H9 (cell line): ENCODE measurements around the gene RARA. TPM values are rescaled to one million over a fixed set of nuclear protein-coding genes. Genes with fewer than 3 reads are reported as not detected.

ENCODE experiments used
- DNase-seq: peaks from one replicate; pipeline ENCODE4 v3.0.0-alpha.2; 2017
- H2AFZ ChIP-seq: one replicate; pipeline ENCODE4 v1.6.1; 2013; ENCODE audit warnings: mild to moderate bottlenecking, low read length, control low read depth, moderate library complexity
- H2AK5ac ChIP-seq: 2 replicates; pipeline ENCODE4 v1.6.1; 2013; ENCODE audit warnings: low read length, control low read depth, mixed read lengths; ENCODE audit not compliant: insufficient read length
- H2BK120ac ChIP-seq: one replicate; pipeline ENCODE4 v1.6.1; 2013; ENCODE audit warnings: low read depth, mild to moderate bottlenecking, low read length, control low read depth, inconsistent platforms; ENCODE audit not compliant: poor library complexity, severe bottlenecking
- H2BK12ac ChIP-seq: 2 replicates; pipeline ENCODE4 v1.6.1; 2013; ENCODE audit warnings: low read length, control low read depth, mixed read lengths, low read depth; ENCODE audit not compliant: insufficient read length
- H2BK15ac ChIP-seq: 2 replicates; pipeline ENCODE4 v1.6.1; 2013; ENCODE audit warnings: low read depth, low read length, control low read depth
- H2BK20ac ChIP-seq: one replicate; pipeline ENCODE4 v1.6.1; 2013; ENCODE audit warnings: low read depth, mild to moderate bottlenecking, low read length, control low read depth, inconsistent platforms; ENCODE audit not compliant: poor library complexity, severe bottlenecking
- H2BK5ac ChIP-seq: 2 replicates; pipeline ENCODE4 v1.6.1; 2013; ENCODE audit warnings: low read length, control low read depth, mixed read lengths; ENCODE audit not compliant: insufficient read length
- H3K14ac ChIP-seq: 2 replicates; pipeline ENCODE4 v1.6.1; 2013; ENCODE audit warnings: low read length, control low read depth; ENCODE audit not compliant: insufficient read depth
- H3K18ac ChIP-seq: 2 replicates; pipeline ENCODE4 v1.6.1; 2013; ENCODE audit warnings: low read depth, mild to moderate bottlenecking, mixed read lengths, low read length, control low read depth; ENCODE audit not compliant: insufficient read length
- H3K23ac ChIP-seq: 2 replicates; pipeline ENCODE4 v1.6.1; 2013; ENCODE audit warnings: low read length, control low read depth, mixed read lengths, low read depth; ENCODE audit not compliant: insufficient read length
- H3K23me2 ChIP-seq: 2 replicates; pipeline ENCODE4 v1.6.1; 2013; ENCODE audit warnings: low read depth, mild to moderate bottlenecking, mixed read lengths, low read length, control low read depth; ENCODE audit not compliant: insufficient read length, poor library complexity, severe bottlenecking
- H3K27ac ChIP-seq: 2 replicates; pipeline ENCODE4 v1.5.1; 2013; ENCODE audit warnings: low read length, control low read depth, mixed read lengths, low read depth; ENCODE audit not compliant: insufficient read length
- H3K27me3 ChIP-seq: 2 replicates; pipeline ENCODE4 v1.6.1; 2013; ENCODE audit warnings: low read length, control low read depth, inconsistent platforms; ENCODE audit not compliant: insufficient read depth
- H3K4ac ChIP-seq: 2 replicates; pipeline ENCODE4 v1.6.1; 2013; ENCODE audit warnings: low read depth, mild to moderate bottlenecking, control low read depth, inconsistent platforms, low read length, moderate library complexity
- H3K4me1 ChIP-seq: 2 replicates; pipeline ENCODE4 v1.6.1; 2013; ENCODE audit warnings: low read length, control low read depth, inconsistent platforms; ENCODE audit not compliant: insufficient read depth
- H3K4me2 ChIP-seq: 2 replicates; pipeline ENCODE4 v1.6.1; 2013; ENCODE audit warnings: low read length, control low read depth, mixed read lengths; ENCODE audit not compliant: insufficient read length, insufficient read depth
- H3K56ac ChIP-seq: 2 replicates; pipeline ENCODE4 v1.6.1; 2013; ENCODE audit warnings: low read depth, mild to moderate bottlenecking, mixed read lengths, low read length, control low read depth; ENCODE audit not compliant: insufficient read length
- H3K79me1 ChIP-seq: 2 replicates; pipeline ENCODE4 v1.6.1; 2013; ENCODE audit warnings: low read depth, mild to moderate bottlenecking, moderate library complexity, low read length, control low read depth, inconsistent platforms; ENCODE audit not compliant: insufficient read depth, poor library complexity, severe bottlenecking
- H3K79me2 ChIP-seq: 2 replicates; pipeline ENCODE4 v1.6.1; 2013; ENCODE audit warnings: low read length, control low read depth, inconsistent platforms; ENCODE audit not compliant: insufficient read depth
- H3K9ac ChIP-seq: 2 replicates; pipeline ENCODE4 v1.6.1; 2013; ENCODE audit warnings: low read length, control low read depth, mixed read lengths; ENCODE audit not compliant: insufficient read length; ENCODE audit errors: extremely low read depth
- H3K9me3 ChIP-seq: one replicate; pipeline ENCODE4 v1.6.1; 2013; ENCODE audit warnings: low read depth, low read length, inconsistent platforms; ENCODE audit not compliant: control insufficient read depth
- H3T11ph ChIP-seq: one replicate; pipeline ENCODE4 v1.6.1; 2013; ENCODE audit warnings: mild to moderate bottlenecking, low read length, control low read depth, inconsistent platforms
- H4K20me1 ChIP-seq: one replicate; pipeline ENCODE4 v1.6.1; 2013; ENCODE audit not compliant: control insufficient read depth, insufficient read length, insufficient read depth
- H4K5ac ChIP-seq: 2 replicates; pipeline ENCODE4 v1.6.1; 2013; ENCODE audit warnings: low read depth, mild to moderate bottlenecking, mixed read lengths, low read length, control low read depth; ENCODE audit not compliant: insufficient read length
- H4K8ac ChIP-seq: replicated peaks from 2 replicates; pipeline ENCODE4 v1.6.1; 2013; ENCODE audit warnings: low read length, control low read depth, mixed read lengths, low read depth; ENCODE audit not compliant: insufficient read length
- H4K91ac ChIP-seq: 2 replicates; pipeline ENCODE4 v1.6.1; 2013; ENCODE audit warnings: low read depth, mild to moderate bottlenecking, moderate library complexity, mixed read lengths, low read length, control low read depth; ENCODE audit not compliant: insufficient read length
- H3K27ac Mint-ChIP-seq, 3 experiments: 2 replicates in 2 of 3; 3 replicates in 1 of 3; pipeline ENCODE4 v1.8.0; 2020 to 2021; ENCODE audit warnings: mixed read lengths in 3 of 3, mild to moderate bottlenecking in 1 of 3, moderate library complexity in 1 of 3
- H3K27me3 Mint-ChIP-seq: 2 replicates; pipeline ENCODE4 v1.8.0; 2021; ENCODE audit warnings: low read depth, mild to moderate bottlenecking, moderate library complexity, mixed read lengths
- H3K36me3 Mint-ChIP-seq, 3 experiments: 2 replicates in 2 of 3; 3 replicates in 1 of 3; pipeline ENCODE4 v1.8.0; 2020 to 2021; ENCODE audit warnings: low read depth in 3 of 3, mixed read lengths in 3 of 3; ENCODE audit not compliant: insufficient read depth in 1 of 3
- H3K4me1 Mint-ChIP-seq, 2 experiments: 2 replicates each; pipeline ENCODE4 v1.8.0; 2020; ENCODE audit warnings: mixed read lengths in 2 of 2
- H3K4me3 Mint-ChIP-seq, 2 experiments: 2 replicates in 1 of 2; 3 replicates in 1 of 2; pipeline ENCODE4 v1.8.0; 2020 to 2021; ENCODE audit warnings: mild to moderate bottlenecking in 2 of 2, mixed read lengths in 2 of 2, moderate library complexity in 1 of 2
- H3K9me3 Mint-ChIP-seq, 2 experiments: 2 replicates in 1 of 2; 3 replicates in 1 of 2; pipeline ENCODE4 v1.8.0; 2020; ENCODE audit warnings: mild to moderate bottlenecking in 2 of 2, mixed read lengths in 2 of 2, moderate library complexity in 1 of 2
- CTCF ChIP-seq: fragments of 200-600 bp; sonication (generic); conservative IDR thresholded peaks from 3 replicates; pipeline ENCODE4 v1.8.0; 2021; ENCODE audit warnings: antibody characterized with exemption, mild to moderate bottlenecking
- WGBS: extraction: QIAGEN DNeasy Blood & Tissue Kit; methylation state at CpG from one replicate; pipeline ENCODE4 v1.1.7; 2013; ENCODE audit warnings: missing lambda C conversion rate, low lambda C conversion rate, mixed read lengths; ENCODE audit not compliant: insufficient read length; ENCODE audit errors: extremely low coverage; 5-methylcytosine and 5-hydroxymethylcytosine counted together
- total RNA-seq: library from RNA; stranded (reverse); gene quantifications from 2 replicates; pipeline ENCODE4 v1.2.1, GENCODE V29; 2021

RARA gene
- total RNA-seq, 1 experiment from 2014 or later = 17.6 TPM

GRCh38 chr17:40342504-40343218 is 33.7 kb downstream of the RARA start:
- H3K56ac ChIP-seq = no peak overlapping the region
- H4K8ac ChIP-seq = no peak overlapping the region
- H2AK5ac ChIP-seq = no peak overlapping the region
- no peak overlapping the region for H3K27ac ChIP-seq
- no peaks in the 10 kb centered on the region for H3K79me2 ChIP-seq
- H2BK5ac ChIP-seq = no peak overlapping the region
- Mint-ChIP-seq H3K9me3 (no peaks in the 10 kb centered on the region), H3K36me3 (peaks cover 0 to 6% (median 6%) of the 10 kb centered on the region in 3 experiments; a peak in 3 of 7 replicates), H3K4me1 (peaks cover 47 to 51% of the 10 kb centered on the region in 2 experiments), H3K4me3 (peak overlapping the region; percentile 69 to 85), H3K27ac (no peak overlapping the region), H3K27me3 (peaks cover 86% of the 10 kb centered on the region)
- H3K23me2 ChIP-seq = peaks cover 25% of the 10 kb centered on the region
- H3K79me1 ChIP-seq = no peaks in the 10 kb centered on the region
- no peaks in the 10 kb centered on the region for H3K9me3 ChIP-seq
- H2BK20ac ChIP-seq = no peak overlapping the region
- H4K20me1 ChIP-seq = no peaks in the 10 kb centered on the region
- WGBS = no CpG with 5 or more reads among the region's 38 CpGs
- H3K18ac ChIP-seq = no peak overlapping the region
- no peak for DNase-seq
- no peak overlapping the region for H3K9ac ChIP-seq
- H3K4ac ChIP-seq = no peak overlapping the region
- peak overlapping the region; percentile 41 for H3K4me2 ChIP-seq
- no peak overlapping the region for H2AFZ ChIP-seq
- H4K91ac ChIP-seq = no peak overlapping the region
- no peak overlapping the region for H2BK12ac ChIP-seq
- H3K27me3 ChIP-seq = peaks cover 18% of the 10 kb centered on the region; the same call in 1 of the 2 replicates
- no peak overlapping the region for H3K23ac ChIP-seq
- TF ChIP-seq CTCF = no peak
- no peak overlapping the region for H2BK120ac ChIP-seq
- H3T11ph ChIP-seq = no peak overlapping the region
- no peak overlapping the region for H2BK15ac ChIP-seq
- H3K4me1 ChIP-seq = peaks cover 23% of the 10 kb centered on the region
- no peak overlapping the region for H3K14ac ChIP-seq
- no peak overlapping the region for H4K5ac ChIP-seq
